SK-N-SH (cell line): Measurements from ENCODE around the gene KIF18A. TPM values are rescaled to one million over a fixed set of nuclear protein-coding genes. Genes with fewer than 3 reads are reported as not detected.

Experiments
- CTCF ChIA-PET: fragments of 300-600, 350-600 bp; formaldehyde crosslinking; extraction: SDS; loops from one replicate; lab custom pipeline; 2021; lab: Yijun Ruan, JAX
- POLR2A ChIA-PET: fragments of 350-600 bp; sonication (Branson Sonifier 250); formaldehyde crosslinking; extraction: SDS; loops from one replicate; lab custom pipeline; 2020; ENCODE audit warnings: antibody characterized with exemption, inconsistent platforms; lab: Yijun Ruan, JAX
- DNase-seq: peaks from one replicate; pipeline ENCODE4 v3.0.0; 2012
- H2AFZ ChIP-seq: fragments of 200-600 bp; sonication (generic); 2 replicates; pipeline ENCODE4 v1.8.1; 2016; ENCODE audit warnings: antibody characterized with exemption, mild to moderate bottlenecking, low read depth
- H3F3A ChIP-seq: fragments of 200-600 bp; sonication (generic); replicated peaks from 2 replicates; pipeline ENCODE3; 2016; ENCODE audit warnings: antibody characterized with exemption, mild to moderate bottlenecking; ENCODE audit not compliant: insufficient read depth
- H3K27ac ChIP-seq, 2 experiments: fragments of 200-500 bp in 1 of 2; fragments of 200-600 bp in 1 of 2; sonication (Bioruptor generic) in 1 of 2; sonication (generic), shearing (Covaris generic) in 1 of 2; 2 replicates each; pipeline versions ENCODE4 v1.5.1 to v1.6.1; 2014 to 2016; ENCODE audit warnings: low read depth in 2 of 2, inconsistent platforms in 1 of 2, low read length in 1 of 2, mild to moderate bottlenecking in 1 of 2, mixed read lengths in 1 of 2
- H3K27me3 ChIP-seq: fragments of 200-600 bp; sonication (generic), shearing (Covaris generic); 2 replicates; pipeline ENCODE4 v1.6.1; 2016; ENCODE audit warnings: mixed run types; ENCODE audit not compliant: insufficient read depth
- H3K36me3 ChIP-seq, 2 experiments: fragments of 200-500 bp in 1 of 2; fragments of 200-600 bp in 1 of 2; sonication (Bioruptor generic) in 1 of 2; sonication (generic) in 1 of 2; replicated peaks in 1 of 2; 2 replicates each; pipeline versions ENCODE3 to v1.5.1; 2014 to 2016; ENCODE audit warnings: low read length in 1 of 2, mild to moderate bottlenecking in 1 of 2; ENCODE audit not compliant: insufficient read depth in 2 of 2, control insufficient read depth in 1 of 2
- H3K4me1 ChIP-seq, 2 experiments: fragments of 200-500 bp in 1 of 2; fragments of 200-600 bp in 1 of 2; sonication (Bioruptor generic) in 1 of 2; sonication (generic), shearing (Covaris generic) in 1 of 2; 2 replicates each; pipeline versions ENCODE4 v1.5.1 to v1.6.1; 2014 to 2016; ENCODE audit warnings: low read depth in 1 of 2, low read length in 1 of 2, mixed run types in 1 of 2; ENCODE audit not compliant: insufficient read depth in 2 of 2, control insufficient read depth in 1 of 2
- H3K4me2 ChIP-seq: fragments of 200-600 bp; sonication (generic), shearing (Covaris generic); 2 replicates; pipeline ENCODE4 v1.6.1; 2017; ENCODE audit warnings: mixed run types
- H3K4me3 ChIP-seq, 2 experiments: fragments of 200-500 bp in 1 of 2; fragments of 200-600 bp in 1 of 2; sonication (Bioruptor generic) in 1 of 2; sonication (generic), shearing (Covaris generic) in 1 of 2; 2 replicates each; pipeline versions ENCODE4 v1.5.1 to v1.8.1; 2014 to 2016; ENCODE audit warnings: low read depth in 2 of 2, inconsistent platforms in 1 of 2, low read length in 1 of 2, mild to moderate bottlenecking in 1 of 2, mixed read lengths in 1 of 2, moderate library complexity in 1 of 2
- H3K79me2 ChIP-seq: fragments of 200-600 bp; sonication (generic); 2 replicates; pipeline ENCODE4 v1.8.1; 2017; ENCODE audit warnings: mild to moderate bottlenecking; ENCODE audit not compliant: insufficient read depth
- H3K9ac ChIP-seq: fragments of 200-600 bp; sonication (generic); 2 replicates; pipeline ENCODE4 v1.6.1; 2017; ENCODE audit warnings: mixed run types
- H3K9me2 ChIP-seq: fragments of 200-600 bp; sonication (generic); 2 replicates; pipeline ENCODE4 v1.6.1; 2017; ENCODE audit warnings: mixed run types
- H3K9me3 ChIP-seq: fragments of 200-600 bp; sonication (generic); 2 replicates; pipeline ENCODE4 v1.6.1; 2017; ENCODE audit warnings: mixed run types, mild to moderate bottlenecking, moderate library complexity
- H4K20me1 ChIP-seq: fragments of 200-600 bp; sonication (generic); 2 replicates; pipeline ENCODE4 v1.6.1; 2017; ENCODE audit warnings: mild to moderate bottlenecking, mixed run types; ENCODE audit not compliant: insufficient read depth
- FOSL2 ChIP-seq: IDR thresholded peaks from 2 replicates; pipeline ENCODE4 v1.4.0; 2012; ENCODE audit warnings: low read depth, mild to moderate bottlenecking, moderate library complexity, borderline replicate concordance
- FOXJ3 ChIP-seq: sonication (generic); formaldehyde crosslinking; IDR thresholded peaks from 2 replicates; pipeline ENCODE4 v1.5.1; 2020; ENCODE audit warnings: mild to moderate bottlenecking, missing genetic modification reagents
- SIN3A ChIP-seq: IDR thresholded peaks from 2 replicates; pipeline ENCODE4 v1.6.1; 2012; ENCODE audit warnings: low read depth, mild to moderate bottlenecking, low read length, moderate library complexity, borderline replicate concordance
- YY1 ChIP-seq: IDR thresholded peaks from 2 replicates; pipeline ENCODE4 v1.4.0; 2012; ENCODE audit warnings: low read depth, mild to moderate bottlenecking
- WGBS: methylation state at CpG from one replicate; pipeline ENCODE4 v1.1.6; 2017; ENCODE audit warnings: low lambda C conversion rate; 5-methylcytosine and 5-hydroxymethylcytosine counted together
- polyA plus RNA-seq, 3 experiments: library from polyadenylated mRNA; depleted of rRNA; stranded (reverse); fragments of >200 nt; gene quantifications; 2 replicates each; pipeline ENCODE4 v1.2.3, GENCODE V29; 2012
- TF ChIP-seq, protein P1 (sequence below): IDR thresholded peaks from 2 replicates; pipeline ENCODE4 v1.6.1; 2012; ENCODE audit warnings: mild to moderate bottlenecking, low read depth, low read length, moderate library complexity
- TF ChIP-seq, protein P2 (sequence below): IDR thresholded peaks from 2 replicates; pipeline ENCODE4; 2012

KIF18A gene
- polyA plus RNA-seq, 1 of the 3 experiments (the other 2 are of a cell fraction) = 3.8 TPM

DNA sequence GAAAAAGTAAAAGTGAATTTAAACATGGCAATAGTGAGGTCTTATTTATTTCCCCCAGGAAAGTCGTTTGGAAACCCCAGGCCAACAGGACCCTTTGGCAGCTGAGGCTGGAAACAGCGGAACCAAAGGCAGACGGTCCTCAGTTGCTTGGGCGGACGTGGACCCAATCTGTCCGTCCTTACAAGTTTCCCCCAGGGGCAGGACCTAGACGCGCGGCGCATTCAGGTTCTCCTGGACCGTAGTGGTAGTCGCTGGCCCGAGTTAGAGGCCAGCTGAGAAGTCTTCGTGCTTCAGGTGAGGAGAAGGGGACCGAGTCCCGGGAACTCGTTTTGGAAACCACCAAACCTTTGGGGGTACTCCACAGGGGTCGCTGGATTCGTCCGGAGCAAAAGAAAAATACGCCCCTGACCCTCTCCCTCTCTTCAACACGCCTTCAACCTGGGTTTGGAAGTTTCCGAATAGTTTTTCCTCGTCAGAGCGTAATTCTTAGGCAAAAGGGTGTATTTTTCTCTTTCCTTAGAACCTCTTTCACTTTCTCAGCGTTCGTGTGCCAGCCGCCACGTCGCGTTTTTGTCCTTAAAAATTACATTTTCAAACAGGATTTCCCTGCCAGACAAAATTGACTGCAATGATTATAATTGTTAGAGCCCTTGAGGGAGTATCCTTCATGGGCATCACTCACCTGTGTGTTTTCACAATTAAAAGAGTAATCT is 2.3 kb upstream of the KIF18A start (continued):
- TF ChIP-seq, protein P1, sequence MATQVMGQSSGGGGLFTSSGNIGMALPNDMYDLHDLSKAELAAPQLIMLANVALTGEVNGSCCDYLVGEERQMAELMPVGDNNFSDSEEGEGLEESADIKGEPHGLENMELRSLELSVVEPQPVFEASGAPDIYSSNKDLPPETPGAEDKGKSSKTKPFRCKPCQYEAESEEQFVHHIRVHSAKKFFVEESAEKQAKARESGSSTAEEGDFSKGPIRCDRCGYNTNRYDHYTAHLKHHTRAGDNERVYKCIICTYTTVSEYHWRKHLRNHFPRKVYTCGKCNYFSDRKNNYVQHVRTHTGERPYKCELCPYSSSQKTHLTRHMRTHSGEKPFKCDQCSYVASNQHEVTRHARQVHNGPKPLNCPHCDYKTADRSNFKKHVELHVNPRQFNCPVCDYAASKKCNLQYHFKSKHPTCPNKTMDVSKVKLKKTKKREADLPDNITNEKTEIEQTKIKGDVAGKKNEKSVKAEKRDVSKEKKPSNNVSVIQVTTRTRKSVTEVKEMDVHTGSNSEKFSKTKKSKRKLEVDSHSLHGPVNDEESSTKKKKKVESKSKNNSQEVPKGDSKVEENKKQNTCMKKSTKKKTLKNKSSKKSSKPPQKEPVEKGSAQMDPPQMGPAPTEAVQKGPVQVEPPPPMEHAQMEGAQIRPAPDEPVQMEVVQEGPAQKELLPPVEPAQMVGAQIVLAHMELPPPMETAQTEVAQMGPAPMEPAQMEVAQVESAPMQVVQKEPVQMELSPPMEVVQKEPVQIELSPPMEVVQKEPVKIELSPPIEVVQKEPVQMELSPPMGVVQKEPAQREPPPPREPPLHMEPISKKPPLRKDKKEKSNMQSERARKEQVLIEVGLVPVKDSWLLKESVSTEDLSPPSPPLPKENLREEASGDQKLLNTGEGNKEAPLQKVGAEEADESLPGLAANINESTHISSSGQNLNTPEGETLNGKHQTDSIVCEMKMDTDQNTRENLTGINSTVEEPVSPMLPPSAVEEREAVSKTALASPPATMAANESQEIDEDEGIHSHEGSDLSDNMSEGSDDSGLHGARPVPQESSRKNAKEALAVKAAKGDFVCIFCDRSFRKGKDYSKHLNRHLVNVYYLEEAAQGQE = peak; percentile 81
- TF ChIP-seq SIN3A (peak; percentile 93), YY1 (peak; percentile 77; the same call in 1 of the 2 replicates), FOXJ3 (no peak), FOSL2 (peak; percentile 29; the same call in 1 of the 2 replicates)
- TF ChIP-seq, protein P2, sequence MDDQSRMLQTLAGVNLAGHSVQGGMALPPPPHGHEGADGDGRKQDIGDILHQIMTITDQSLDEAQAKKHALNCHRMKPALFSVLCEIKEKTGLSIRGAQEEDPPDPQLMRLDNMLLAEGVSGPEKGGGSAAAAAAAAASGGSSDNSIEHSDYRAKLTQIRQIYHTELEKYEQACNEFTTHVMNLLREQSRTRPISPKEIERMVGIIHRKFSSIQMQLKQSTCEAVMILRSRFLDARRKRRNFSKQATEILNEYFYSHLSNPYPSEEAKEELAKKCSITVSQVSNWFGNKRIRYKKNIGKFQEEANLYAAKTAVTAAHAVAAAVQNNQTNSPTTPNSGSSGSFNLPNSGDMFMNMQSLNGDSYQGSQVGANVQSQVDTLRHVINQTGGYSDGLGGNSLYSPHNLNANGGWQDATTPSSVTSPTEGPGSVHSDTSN = 0 out of 2 replicates have a peak, but pooled peaks have one; percentile 33

DNA sequence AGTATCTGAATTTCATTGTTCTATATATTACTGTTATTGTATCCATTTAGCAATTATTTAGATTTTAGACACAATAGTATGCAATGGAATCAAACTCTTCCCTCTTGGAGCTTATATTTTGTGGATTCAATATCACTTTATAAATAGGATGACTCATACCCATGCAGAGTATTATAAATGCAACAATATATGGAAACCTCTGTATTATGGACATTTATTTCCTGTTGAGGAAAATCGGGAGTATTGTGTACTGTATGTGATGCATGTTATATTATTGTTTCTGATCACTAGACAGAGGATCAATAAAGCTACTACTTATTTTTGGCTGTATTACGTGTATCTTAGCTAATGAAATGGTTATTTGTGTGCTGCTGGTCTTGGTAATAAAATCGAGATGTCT is 1.0 kb upstream of the KIF18A start:
- POLR2A ChIA-PET = interaction anchor here (1.3 kb wide), 1 partner anchor 390 kb away, joined by 5 read pairs; no protein-coding TSS in a partner anchor
- Histone ChIP-seq H3K36me3 (peaks cover 12 to 13% of the 10 kb centered on the region in 2 experiments), H3K9me2 (no peaks in the 10 kb centered on the region), H4K20me1 (no peaks in the 10 kb centered on the region), H3K9me3 (no peaks in the 10 kb centered on the region), H3K27ac (peak overlapping the region; percentile 90 to 91), H3K4me1 (peaks cover 16 to 38% of the 10 kb centered on the region in 2 experiments; a peak in 3 of 4 replicates), H3F3A (peaks cover 22% of the 10 kb centered on the region), H3K27me3 (no peaks in the 10 kb centered on the region), H2AFZ (0 out of 2 replicates have a peak overlapping the region, but pooled peaks have one; percentile 12), H3K4me2 (peak overlapping the region; percentile 74), H3K79me2 (peaks cover 87% of the 10 kb centered on the region), H3K9ac (peak overlapping the region; percentile 88), H3K4me3 (peak overlapping the region; percentile 67 to 87)
- no peak for DNase-seq
- 55% methylated on average over 3 of the region's 3 CpGs for WGBS
- TF ChIP-seq, protein P2 = no peak
- peak; percentile 26; the same call in 1 of the 2 replicates for TF ChIP-seq FOSL2
- CTCF ChIA-PET = no interaction called here
